ENCODE measurements around the gene CSMD2.

The CSMD2 gene

DNA sequence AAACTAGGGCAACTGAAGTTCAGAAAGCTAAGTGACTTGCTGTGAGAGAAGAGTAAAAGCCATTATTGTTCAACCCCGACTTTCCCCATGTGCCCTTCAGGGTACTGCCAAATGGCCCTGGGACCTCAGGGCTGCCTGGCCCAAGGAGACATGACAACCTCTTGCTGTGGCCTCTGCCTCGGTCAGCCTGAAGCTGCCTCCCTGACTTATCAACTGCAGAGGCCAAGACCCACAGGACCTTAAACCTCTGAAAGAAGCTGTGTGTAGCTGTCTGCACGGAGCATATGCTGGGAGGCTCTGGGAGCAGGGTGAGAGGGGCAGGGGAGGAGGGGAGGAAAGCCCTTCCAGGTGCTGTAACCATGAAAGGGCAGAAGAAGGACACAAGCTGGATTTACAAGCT, 265.3 kb downstream of the CSMD2 start:
- no peak for DNase-seq (ENCODE audit: low read depth)

DNA sequence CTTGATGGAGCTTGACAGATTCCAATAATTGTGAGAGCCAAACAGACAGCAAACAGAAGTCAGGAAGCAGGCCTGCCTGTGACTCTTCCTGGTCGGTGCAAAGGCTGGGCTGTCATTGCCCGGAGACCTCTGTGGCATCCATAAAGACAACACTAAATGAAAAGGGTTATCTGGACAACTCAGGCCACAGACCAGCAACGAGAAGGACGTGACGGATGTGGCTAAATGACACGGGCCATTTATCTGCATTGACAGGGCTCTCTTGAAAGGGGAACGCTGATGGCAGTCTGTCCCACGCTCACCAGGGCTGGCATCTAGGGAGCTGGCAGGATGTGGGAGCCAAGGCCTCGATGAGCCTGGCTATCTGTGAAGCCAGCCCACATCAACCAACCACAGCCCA, 266.1 kb downstream of the CSMD2 start:
- no peak for DNase-seq (ENCODE audit: low read depth)

DNA sequence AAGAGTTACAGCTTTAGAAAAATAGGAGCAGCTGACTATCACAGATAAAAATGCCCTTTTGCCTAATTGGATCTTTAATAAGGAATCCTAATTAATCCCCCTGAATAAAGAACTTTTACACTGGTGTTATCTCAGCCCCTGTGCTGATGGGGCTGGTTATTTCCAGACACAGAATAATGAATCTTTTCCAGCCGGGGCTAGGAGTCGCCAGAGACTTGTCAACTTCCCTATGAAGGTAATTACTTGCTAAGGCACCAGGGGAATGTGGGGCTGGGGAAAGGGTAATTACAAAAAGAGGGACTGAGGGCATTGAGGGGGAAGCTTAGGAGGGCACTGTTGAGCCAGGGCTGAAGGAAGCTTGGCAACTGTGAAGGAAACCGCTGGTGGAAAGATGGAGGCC, 266.6 kb downstream of the CSMD2 start:
- DNase-seq (ENCODE audit: low read depth): no peak

DNA sequence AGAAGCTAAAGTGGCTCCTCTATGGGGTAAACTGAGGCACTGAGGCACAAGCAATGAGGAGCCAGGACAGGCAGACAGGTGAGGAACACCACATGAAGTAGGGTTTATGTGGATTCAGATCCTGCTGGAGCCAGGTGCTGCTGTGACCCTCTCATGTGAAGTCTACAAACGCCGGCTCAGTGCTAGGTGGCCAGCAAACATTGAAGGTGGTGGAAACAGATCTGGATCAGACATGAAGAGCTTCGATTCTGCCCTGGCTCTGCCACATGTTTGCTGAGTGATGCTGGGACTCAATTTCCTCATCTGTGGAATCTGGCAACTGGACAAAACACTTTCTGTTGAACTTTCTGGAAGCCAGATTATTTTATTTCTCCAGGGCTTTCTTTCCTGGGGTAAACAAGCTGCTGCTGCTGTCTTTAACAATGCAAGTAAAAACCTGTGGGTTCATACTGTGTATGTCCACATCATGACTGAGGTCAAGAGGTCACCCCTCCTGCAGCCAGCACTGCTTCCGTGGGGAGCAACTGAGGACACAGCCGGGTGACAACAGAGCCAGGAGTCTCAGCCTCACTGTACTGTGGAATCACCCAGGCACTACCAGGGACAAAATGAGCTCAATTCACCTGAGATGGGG, 267.8 kb downstream of the CSMD2 start:
- DNase-seq (ENCODE audit: low read depth): no peak

DNA sequence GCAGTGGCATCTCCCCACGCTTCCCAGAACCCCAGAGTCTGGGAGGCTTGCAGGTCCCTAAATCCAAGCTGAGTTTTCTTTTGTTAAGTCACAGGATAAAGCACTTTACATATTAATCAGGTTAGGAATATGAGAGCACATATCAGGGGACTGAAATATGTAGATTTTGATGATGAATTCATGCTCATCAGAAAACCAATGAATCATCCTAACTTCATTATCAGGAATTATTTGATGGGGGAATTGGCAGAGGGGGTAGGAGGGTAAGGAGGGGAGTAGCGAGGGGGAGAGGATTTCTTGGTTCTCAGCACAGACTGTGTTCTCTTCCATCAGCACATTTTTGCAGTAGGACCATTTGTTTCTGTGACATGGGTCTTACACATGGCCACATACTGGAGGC, 269.1 kb downstream of the CSMD2 start:
- DNase-seq (ENCODE audit: low read depth): no peak

DNA sequence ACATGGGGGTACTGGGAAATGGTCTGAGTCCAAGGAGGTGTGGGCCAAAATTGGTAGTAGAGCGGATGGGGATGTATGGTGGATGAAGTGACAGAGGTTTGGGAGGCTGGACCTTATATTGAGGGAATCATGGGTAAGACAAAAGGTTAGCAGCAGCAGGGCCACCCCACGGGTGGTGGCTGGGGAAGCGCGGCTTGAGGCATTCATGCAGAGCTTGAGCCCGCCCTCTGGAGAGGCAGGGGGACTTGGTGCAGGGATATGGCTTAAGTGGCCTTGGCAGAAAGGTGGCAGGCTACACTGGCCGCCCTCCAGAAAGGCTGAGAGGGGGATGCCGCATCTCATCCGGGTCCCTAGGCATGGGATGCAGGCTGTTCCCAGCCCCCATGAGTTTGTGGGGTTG, 269.6 kb downstream of the CSMD2 start:
- DNase-seq (ENCODE audit: low read depth): no peak

DNA sequence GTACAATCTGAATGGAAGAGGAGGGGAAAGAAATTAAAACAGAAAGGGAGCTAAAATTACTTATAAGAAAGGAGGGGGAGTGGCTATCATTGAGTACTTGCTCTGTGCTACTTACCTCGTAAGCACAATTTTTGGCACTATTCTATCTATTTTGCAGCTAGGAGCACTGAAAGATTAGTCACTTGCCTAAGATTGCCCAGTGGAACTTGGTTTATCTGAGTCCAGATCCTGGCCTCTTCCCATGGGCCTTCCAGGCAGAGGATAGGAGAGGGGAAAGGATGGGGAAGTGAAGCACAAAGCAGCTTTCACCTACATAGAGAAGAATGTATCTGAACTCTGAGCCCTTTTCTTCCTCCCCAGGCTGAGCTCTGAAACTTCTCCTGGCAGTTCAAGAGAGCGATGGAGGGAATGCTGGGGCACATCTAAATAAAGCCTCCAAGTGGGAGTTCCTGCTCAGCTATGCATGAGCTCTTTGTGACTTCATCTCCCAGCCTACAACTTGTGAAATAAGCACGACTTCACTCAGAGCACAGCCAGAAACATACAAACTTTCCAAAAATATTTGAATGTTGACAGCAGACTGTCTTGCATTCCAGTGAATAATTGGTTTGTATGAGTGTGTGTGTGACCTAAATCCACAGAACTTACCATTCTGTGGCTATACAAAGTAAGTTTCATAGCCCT, 271.7 kb downstream of the CSMD2 start:
- no peak for DNase-seq (ENCODE audit: low read depth)

DNA sequence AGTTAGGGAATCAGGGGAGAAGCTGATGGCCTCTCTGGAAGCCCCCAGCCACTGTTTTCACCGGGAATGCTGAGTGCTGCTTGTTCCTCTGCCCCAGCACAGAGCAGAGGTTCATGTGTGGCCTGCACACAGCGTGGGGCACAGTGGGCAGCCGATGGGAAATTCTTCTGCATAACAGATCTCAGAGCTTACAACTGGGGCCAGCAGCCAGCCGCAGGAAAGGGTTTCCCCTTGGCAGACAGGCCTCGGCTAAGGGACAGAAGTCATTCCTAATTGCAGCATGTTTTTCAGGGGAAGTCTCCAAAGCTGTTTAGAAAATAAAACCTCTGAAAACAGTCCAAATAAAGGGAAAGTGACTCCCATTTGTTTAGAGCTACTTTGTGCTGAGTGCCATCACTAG, 278.5 kb downstream of the CSMD2 start:
- no peak for DNase-seq (ENCODE audit: low read depth)

DNA sequence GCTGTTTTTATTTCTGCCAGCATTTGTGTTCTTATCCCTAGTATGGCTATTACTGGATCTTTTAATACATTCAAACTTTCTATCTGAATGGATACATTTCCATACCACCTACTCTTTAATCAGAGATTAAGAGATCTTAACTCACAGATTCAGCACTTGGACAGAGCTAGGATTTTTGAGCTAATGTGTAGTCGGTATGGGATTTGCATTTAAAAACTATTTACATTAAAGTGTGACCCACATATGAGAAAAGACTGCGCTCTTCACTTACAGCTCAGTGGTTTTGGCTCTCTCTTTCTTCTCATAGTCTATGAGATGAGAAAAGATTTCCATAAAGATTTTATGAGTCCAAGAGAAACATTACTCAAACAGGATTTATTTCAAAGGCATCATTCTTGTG, 284.7 kb downstream of the CSMD2 start:
- no peak for DNase-seq (ENCODE audit: low read depth)

DNA sequence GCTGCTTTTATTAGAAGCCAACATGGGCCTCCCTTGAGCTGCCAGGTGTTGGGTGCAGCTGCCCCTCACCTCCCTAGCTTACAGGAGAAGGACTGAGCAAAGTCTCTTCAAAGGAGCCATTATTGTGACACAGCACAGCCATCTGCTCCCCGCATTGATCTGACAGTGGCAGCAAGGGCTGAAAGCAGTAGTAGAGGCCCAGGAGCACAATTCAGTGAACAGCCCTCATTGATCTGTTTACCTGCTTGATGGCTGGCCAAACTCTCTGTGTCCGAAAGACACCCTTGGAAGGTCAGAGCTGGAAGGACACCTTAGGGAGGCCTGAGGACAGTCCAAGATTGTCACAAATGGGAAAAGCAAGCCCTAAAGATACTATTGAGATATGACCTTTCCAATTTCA, 286.6 kb downstream of the CSMD2 start:
- no peak for DNase-seq (ENCODE audit: low read depth)

DNA sequence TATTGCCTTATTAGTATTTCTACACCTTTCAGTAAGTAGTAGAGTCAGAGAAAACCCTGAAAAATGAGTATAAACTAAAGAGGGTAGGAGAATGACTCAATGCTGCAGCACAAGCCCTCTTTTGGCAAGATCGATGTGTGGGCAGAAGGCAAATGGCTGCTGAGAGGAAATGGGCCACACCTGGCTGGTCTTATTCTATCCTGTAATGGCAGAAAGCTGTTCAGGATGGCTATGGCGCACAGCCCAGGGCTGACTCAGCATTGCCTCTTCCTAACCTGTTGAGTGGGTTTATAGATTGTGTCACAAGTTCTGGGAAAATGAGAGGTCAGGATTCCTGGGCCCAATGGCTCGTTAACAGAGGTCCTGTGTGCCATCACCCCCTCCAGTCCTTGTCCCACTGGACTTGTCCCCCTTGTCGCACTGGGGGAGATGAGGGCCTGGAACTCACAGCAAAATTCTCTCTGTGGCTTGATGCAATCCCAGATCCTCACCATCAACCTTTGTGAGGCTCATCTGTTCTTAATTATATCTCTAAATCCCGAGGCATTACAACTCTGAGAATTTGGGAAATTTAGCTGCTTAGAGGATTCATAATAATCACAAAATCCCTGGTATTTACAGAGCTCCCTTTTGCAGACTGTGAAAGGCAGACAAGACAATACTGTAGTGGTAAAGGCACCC, 287.9 kb downstream of the CSMD2 start:
- no peak for DNase-seq (ENCODE audit: low read depth)

DNA sequence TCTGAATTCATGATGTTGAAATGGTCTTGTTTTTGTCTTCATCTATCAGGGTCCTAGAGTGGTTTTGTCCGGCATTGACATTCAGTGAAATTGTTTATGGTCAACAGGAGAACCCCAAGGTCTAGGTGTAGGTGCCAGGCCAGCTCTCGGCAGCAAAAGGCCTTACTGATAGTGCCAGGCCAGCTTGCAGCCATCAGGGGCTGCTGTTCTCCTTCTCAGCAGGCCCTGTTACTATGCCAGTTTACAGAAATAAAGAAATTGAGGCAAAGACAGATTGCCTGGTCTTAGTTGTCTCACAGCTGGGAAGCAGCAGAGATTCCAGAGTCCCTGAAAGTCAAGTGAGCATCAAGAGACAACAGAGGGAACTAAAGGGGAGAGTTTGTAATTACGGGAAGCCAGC, 289.2 kb downstream of the CSMD2 start:
- DNase-seq (ENCODE audit: low read depth): no peak

DNA sequence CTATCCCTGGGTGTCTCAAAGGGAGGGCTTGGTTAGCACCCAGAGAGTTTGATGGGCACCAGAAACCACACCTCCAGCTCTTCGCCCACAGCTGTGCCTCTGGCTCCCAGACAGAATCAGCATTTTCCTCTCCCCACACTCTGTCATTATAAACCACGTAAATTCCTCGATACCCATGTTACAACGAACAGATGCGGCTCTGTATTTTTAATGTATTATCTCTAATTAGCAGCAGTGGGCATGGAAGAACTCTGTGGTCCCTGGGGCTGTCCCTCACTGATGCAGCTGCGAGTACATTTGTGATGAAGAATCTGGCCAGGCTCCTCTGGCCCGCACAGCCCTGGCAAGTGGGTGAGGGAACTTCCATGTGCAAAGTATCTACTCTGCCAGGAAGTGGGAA, 290.4 kb downstream of the CSMD2 start:
- no peak for DNase-seq (ENCODE audit: low read depth)

DNA sequence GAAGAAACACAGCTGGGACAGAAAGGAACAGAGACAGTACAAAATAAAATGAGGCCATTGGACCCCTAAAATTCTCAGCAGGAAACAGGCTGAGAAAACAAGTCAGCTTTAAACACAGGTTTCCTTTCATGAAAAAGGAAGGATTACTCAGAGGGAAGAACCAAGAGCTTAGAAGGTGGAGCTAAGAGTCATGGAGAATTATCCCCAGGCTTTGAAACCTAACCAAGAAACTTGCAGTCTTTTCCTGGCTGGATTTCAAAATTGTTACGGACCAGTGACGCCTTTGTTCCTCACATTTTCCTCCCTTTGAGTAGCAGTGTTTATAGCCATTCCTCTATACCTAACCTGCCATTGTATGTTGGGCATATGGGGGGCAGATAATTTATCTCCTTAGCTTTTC, 292.3 kb downstream of the CSMD2 start:
- no peak for DNase-seq (ENCODE audit: low read depth)

DNA sequence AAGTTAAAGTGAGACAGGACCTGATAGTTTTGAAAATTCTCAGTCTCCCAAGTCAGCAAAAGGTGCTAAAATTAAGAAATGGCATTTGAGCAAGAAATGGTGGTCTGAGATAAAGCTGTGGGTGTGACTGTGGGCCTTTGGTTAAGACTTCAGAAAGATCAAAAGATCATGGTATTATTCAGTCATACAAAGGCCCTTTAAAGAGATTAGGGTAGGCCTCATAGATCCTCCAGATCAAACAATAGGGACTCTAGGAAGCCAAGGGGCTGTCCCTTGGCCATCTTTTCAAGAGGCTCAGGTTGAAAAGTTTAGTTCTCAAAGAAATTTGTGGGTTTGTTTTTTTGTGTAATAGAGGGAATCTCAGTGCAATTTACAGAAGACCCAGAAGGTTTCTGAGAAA, 292.8 kb downstream of the CSMD2 start:
- no peak for DNase-seq (ENCODE audit: low read depth)

DNA sequence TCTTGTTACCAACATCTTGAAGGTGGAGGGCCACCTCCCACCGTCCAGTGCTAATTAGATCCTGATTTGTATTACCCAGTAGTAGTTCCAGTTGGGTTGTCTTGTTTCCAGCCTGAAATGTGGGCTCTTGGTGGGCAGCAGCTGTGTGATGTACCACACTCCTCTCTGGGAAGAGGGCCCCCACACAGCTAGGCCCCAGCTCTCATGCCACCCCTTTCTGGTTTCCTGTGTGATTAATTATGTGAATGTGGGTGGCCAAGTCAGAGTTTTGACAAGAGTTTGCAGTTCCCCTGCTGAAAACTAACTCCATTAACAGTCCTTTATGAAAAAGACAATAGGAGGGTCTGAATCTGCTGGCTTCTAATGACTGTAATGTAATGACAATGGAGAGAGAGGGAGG, 297.3 kb downstream of the CSMD2 start:
- DNase-seq (ENCODE audit: low read depth): no peak

DNA sequence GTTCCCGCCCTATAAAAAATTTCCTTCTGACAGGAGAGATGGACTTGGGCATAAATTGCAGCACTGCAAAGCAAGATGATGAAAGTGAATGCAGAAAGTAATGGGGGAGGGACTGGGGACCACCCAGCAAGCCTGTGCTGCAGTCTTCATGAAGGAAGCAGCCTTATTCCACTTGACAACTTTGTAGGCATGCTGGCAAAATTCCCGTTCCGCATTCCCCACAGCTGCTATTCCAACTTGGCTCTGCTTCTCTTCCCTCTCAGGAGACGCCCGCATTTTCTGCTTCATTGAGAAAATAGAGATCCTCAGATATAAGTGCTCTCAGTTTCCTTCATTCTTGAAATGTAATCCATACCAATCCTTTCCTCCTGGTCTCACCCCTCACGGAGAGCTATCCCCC, 298.7 kb downstream of the CSMD2 start:
- no peak for DNase-seq (ENCODE audit: low read depth)

DNA sequence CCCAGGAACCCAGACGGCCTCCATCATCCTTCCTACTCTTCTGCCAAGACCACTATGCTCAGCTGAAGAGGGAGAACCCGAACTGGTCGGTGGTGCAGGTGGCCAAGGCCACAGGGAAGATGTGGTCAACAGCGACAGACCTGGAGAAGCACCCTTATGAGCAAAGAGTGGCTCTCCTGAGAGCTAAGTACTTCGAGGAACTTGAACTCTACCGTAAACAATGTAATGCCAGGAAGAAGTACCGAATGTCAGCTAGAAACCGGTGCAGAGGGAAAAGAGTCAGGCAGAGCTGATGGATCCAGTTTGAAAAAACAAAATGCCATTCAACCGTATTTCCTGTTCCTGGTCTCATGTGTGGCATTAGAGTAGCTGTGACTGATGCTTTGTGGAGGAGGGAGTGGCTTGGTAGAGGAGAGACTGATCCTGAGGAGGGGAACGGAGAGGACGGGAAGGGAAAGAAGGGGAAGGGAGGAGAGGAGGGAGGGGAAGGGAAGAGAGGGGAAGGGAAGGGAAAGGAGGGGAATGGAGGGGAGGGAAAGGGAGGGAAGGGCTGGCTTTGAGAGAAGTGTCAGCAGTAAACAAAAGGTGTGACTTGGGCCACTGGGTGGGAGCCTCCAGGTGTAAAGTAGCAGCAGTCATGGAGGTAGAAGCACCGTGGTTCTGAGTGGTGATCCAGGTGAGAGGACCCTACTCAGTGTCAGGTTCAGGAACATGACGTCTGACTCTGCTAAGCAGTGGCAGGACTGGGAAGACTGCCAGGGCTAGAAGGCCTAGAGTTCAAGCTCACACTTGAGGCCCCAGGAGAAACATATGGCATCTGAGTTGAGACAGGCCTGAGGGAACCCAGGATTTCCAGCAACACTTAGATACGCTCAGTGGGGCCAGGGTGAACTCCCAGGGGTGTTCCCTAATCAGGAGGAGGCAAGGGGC, 300.3 kb downstream of the CSMD2 start:
- no peak for DNase-seq (ENCODE audit: low read depth)

DNA sequence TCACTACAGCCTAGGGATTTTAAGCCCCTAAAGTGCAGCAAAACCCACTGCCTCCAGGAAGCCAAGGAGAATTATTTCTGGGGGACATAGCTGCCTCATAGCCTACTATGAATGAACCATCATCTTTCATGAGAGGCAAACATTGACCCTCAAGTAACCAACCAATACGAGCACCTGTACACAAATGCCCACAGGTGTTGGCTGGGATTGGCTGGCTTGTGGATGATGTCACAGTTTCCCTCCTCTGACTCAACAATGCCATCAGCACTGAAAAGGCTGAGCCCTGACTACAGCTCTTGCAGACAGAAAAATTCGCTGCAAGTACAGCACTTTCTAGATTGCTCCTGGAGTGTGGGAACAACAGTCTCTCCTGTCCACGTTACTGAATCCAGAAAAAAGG, 301.3 kb downstream of the CSMD2 start, which contains the start of gene HMGB4:
HMGB4 (plus strand) TSS at position 301 of the 400 bp plus-strand sequence. CDS start 113 bp downstream, outside the sequence.
- no peak for DNase-seq (ENCODE audit: low read depth)

DNA sequence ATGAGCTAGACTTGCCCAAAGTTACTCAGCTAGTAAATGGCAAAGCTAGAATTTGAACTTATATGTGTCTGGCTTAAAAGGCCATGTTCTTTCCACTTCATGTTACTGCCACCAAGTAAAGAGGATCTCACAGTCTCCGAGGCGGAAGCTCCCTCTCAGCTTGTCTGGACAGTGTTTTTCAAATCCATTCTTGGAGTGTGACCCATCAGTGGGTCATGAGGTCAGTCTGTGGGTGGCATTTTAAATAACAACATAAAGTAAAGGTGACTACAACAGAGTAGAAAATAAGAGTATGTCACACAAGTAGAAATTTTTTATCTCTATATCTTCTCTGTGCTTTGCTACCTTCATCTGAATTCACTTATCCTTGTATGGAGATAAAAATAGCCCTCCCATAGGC, 304.4 kb downstream of the CSMD2 start:
- no peak for DNase-seq (ENCODE audit: low read depth)

DNA sequence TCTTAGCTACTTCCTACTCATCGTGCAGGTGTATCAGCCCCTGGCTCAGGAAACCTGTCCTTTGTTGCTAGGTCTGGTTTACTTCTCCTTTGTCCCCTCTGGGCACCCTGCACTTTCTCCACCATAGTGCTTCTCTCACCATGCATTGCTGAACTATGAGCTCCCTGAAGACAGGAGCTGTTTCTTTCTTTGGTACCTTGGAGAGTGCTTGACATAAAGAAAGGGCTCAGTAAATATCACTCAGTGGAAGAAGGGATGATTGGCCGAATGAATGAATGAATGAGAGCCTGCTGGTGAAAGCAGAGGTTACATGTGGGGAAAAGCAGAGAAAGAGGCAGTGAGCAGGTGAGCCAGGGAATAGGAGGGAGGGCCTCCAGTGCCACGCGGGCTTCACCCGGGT, 310.9 kb downstream of the CSMD2 start:
- DNase-seq (ENCODE audit: low read depth): no peak

DNA sequence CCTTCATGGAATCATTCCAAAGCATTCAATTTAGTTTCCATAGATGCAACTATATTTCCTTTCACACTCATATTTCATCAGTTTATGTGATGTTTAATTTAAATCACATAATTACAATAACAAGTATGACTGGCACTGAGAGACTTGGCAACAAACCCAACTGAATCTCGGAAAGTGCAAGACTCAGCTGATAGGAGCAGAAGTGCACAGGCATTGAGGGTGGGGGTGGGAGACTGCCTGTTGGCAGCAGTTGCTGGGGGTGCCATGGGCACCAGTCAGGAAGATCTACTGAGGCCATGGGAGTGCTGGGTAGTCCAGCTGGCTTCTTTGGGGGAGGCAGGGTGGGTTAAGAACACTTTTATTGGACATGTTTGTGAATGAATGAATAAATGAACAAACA, 311.6 kb downstream of the CSMD2 start:
- DNase-seq (ENCODE audit: low read depth): no peak

Measured in activated T-cell treated with anti-CD3 and anti-CD28 coated beads for 1 hour (primary cell).